NCI-H1092 treated with DMSO at 0.1 percent for 48 hours (cell line): ENCODE measurements around the gene LRRC23.
A peak's percentile ranks its signal among the peaks of the same experiment; 100 is the strongest.
"Not testable (repeated sequence)": the region's sequence is repeated elsewhere in the genome, so short reads cannot be mapped to it uniquely, and the experiment has no call there.

Source experiments
- DNase-seq: peaks from one replicate; lab custom pipeline; 2025; lab: John Stamatoyannopoulos, UW

LRRC23 gene

GRCh38 chr12:6872073-6873048, 32.3 kb upstream of the LRRC23 start:
- DNase-seq: peak; percentile 54

GRCh38 chr12:6873094-6874014, 31.3 kb upstream of the LRRC23 start, which contains the start of gene SPSB2:
TSS of gene SPSB2 (minus strand) at chr12:6873303. CDS start at chr12:6872901, 402 bp downstream.
- DNase-seq: peak; percentile 82

- not testable (repeated sequence) for DNase-seq
Measured at GRCh38 chr12:6874015-6874368, 30.6 kb upstream of the LRRC23 start.

GRCh38 chr12:6879824-6880223, 24.8 kb upstream of the LRRC23 start:
- DNase-seq: not testable (repeated sequence)

GRCh38 chr12:6883252-6883651, 21.4 kb upstream of the LRRC23 start:
- no peak for DNase-seq

- DNase-seq: no peak
Measured at GRCh38 chr12:6883683-6884082, 20.9 kb upstream of the LRRC23 start.

GRCh38 chr12:6884539-6884938, 20.1 kb upstream of the LRRC23 start:
- DNase-seq: no peak

GRCh38 chr12:6886206-6886999, 18.2 kb upstream of the LRRC23 start:
- DNase-seq: not testable (repeated sequence)

GRCh38 chr12:6887460-6887859, 17.2 kb upstream of the LRRC23 start:
- no peak for DNase-seq

- no peak for DNase-seq
Measured at GRCh38 chr12:6888360-6888759, 16.3 kb upstream of the LRRC23 start.

- not testable (repeated sequence) for DNase-seq
Measured at GRCh38 chr12:6888794-6889193, 15.8 kb upstream of the LRRC23 start.

GRCh38 chr12:6889775-6890573, 14.6 kb upstream of the LRRC23 start:
- DNase-seq: not testable (repeated sequence)

- DNase-seq: peak; percentile 97
Measured at GRCh38 chr12:6890789-6891645, 13.6 kb upstream of the LRRC23 start.

- DNase-seq: no peak
Measured at GRCh38 chr12:6891646-6892001, 13.0 kb upstream of the LRRC23 start.

- not testable (repeated sequence) for DNase-seq
Measured at GRCh38 chr12:6892683-6893082, 11.9 kb upstream of the LRRC23 start.

GRCh38 chr12:6894321-6894720, 10.3 kb upstream of the LRRC23 start:
- no peak for DNase-seq

GRCh38 chr12:6896846-6897435, 7.7 kb upstream of the LRRC23 start:
- no peak for DNase-seq

- no peak for DNase-seq
Measured at GRCh38 chr12:6899427-6899826, 5.2 kb upstream of the LRRC23 start.

- no peak for DNase-seq
Measured at GRCh38 chr12:6899837-6900519, 4.6 kb upstream of the LRRC23 start.
